ENCODE data around the gene HOXA2.

Gene HOXA2

DNA sequence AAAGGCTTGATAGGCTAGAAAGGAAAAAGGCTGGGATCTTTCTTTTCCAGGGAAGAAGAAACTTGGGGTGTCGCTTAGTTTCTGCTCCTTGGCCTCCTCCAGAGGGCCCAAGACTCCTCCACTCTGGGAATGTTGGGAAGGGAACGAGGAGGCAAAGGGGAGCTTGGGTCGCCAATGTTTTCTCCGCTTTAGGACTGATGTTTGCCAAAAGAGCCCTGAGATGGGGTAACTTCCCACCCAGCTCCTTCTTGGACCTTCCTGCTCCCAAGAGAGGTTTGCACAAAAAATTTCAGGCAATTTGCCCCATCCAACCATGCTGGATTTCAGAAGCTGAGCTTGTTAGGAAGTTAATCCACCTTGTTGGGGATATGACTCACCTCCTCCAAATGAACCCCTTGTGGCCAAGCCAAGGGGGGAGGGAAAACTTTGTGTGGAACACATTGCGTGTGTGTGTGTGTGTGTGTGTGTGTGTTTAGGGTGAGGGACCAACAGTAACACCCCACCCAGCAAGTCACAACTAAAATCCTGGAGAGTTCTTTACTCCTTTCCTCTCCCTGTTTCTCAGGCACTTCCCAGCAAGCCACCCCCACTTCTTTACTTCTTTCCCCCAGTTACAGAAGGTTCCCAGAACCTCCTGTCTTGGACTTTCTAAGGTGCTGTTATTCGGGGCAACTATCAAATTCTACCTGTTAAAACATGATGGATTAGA lies 8.7 kb upstream of the HOXA2 start:
- no peak for DNase-seq

DNA sequence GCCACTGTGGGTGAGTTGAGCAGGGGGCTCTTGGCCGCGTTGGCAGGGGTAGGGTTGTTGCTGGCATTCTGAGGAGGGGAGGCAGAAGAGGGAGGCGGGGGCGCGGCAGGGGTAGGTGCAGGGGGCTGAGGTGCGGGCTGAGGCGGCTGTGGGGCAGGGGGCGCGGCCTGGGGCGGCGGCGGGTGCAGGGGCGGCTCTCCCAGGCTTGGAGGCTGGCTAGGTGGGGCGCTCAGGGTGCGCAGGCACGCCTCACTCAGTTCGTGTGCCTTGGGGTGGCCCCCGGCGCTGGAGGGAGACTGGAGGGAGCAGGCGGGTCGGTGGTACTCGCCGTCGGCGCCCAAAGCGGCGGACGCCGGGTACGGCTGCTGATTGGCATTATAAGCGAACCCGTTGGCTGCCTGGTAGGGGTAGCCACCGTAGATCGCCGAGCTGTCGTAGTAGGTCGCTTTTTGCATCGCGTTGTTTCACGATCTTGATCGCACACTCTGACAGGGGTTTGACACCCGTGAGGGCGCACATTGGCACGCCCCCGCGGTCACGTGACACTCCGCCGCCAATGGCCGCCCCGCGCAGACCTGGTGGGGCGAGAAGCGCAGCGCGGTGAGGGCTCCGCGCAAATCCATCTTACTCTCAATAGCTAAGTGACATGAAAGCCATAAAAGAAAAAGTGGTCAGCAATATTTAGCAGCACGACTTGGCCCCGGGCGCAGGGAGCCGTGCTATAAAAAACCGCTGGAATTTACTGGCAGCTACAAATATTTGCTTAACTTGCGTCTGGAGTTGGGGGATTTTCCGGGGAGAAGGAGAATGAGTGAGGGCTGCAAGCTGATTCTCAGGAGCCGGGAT lies 7.9 kb upstream of the HOXA2 start:
- DNase-seq, result no peak

DNA sequence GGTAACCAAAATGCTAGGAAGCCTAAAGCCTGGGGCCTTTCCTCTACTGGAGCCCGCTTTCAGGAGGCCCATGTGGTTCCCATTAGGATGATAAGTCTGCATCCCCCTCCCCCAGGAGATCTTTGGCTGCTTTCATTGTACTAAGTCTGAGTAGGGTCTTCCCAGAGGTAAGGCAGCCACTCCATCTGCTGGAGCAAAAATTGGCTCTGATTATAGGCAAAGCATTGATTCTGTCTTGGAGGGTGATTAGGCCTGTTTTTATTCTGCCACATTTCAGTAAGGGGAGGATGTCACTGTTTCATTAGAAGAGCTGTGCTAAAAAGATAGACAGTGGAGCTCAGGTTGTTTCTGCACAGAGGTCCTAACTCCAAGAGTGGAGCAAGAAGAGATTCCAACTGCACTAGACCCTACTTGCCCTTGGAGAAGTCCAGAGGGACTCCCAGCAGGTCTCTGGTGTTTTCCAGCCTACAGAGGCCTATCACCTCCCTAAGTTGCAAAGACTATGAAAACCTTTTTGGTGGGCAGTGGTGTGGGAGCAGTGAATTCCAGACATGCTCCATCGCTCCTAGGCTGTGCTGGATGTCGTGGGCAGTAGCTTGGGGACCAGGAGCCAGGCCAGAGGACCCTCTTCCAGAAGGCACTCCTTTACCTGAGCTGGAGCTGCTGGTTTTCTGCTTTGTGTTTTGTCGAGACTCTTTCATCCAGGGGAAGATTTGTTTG lies 7.1 kb upstream of the HOXA2 start:
- no peak for DNase-seq

DNA sequence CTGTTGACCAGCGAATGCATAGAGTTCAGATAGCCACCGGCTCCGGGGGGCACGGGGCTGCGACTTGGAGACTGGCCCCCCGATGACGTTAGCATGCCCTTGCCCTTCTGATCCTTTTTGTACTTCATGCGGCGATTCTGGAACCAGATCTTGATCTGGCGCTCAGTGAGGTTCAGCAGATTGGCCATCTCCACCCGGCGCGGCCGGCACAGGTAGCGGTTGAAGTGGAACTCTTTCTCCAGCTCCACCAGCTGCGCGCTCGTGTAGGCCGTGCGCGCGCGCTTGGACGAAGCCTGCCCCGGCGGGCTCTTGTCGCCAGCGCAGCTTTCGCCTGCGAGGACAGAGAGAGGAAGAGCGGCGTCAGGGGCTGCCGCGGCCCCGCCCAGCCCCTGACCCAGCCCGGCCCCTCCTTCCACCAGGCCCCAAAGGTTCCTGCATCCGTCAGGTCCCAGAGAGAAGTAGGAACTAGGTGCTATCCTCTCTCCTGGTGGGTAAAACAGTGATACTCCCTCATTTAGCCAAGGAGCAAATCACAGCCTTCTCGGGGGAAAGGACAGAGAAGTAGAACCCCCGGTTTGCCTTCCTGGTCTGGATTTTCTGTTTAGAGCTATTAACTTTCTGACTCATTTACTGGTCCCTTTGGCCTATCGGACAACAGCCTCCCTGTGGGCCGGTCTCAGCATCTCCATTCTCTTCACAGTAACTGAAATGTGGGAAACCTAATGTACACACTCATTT lies 6.1 kb upstream of the HOXA2 start:
- DNase-seq, result no peak

- no peak for DNase-seq
Measured at GRCh38 chr7:27107391-27108381, 5.2 kb upstream of the HOXA2 start.

DNA sequence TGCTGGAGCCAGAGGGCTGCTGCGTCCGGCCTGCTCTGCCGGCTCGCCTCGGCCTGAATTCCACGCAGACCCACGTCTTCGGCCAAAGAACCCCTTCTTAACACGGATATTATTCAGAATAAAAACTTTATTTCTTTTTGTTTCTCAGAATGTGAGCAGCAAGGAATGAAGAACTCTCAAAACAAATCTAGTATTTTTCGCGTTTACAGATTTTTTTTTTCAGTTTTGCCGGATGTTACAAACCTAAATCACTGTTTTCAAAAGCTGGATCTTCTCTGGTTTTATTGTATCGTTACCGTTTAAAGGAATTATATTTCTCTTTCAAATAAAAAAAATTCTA lies 4.4 kb upstream of the HOXA2 start:
- no peak for DNase-seq

- DNase-seq, result no peak
Measured at GRCh38 chr7:27106181-27106900, 3.9 kb upstream of the HOXA2 start.

DNA sequence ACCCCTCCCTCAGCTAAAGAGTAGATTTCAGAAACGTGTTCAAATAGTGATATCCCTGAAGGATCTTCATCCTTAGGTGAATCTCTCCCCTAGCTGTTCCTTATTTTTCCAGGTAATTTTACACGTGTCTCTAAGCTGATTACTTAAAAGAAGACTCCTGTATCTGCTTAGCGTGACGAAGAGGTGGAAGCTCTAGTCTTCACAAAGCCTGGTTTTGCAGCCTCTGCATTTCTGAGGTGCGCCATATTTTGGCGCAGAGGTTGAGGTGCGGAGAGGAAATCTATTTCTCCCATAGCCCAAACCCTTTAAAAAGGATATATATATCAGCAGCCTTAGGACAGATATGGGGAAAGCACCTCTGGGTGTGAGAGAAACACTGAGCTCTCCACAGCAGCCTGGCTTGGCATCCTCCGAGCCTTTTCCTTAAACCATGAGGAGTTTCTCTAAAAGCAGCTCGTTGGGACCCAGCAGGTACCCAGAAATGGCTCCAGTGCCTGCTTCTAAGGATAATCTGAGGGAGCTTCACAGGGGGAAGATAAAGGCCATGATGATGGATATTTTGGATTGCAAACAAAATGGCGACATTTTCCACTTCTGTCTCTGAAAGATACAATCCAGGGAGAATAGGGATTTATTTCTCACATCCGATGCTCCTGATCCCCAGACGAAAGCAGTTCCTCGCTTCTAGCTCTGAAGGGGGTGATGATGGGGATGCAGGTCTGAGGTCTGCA lies 3.0 kb upstream of the HOXA2 start:
- no peak for DNase-seq

DNA sequence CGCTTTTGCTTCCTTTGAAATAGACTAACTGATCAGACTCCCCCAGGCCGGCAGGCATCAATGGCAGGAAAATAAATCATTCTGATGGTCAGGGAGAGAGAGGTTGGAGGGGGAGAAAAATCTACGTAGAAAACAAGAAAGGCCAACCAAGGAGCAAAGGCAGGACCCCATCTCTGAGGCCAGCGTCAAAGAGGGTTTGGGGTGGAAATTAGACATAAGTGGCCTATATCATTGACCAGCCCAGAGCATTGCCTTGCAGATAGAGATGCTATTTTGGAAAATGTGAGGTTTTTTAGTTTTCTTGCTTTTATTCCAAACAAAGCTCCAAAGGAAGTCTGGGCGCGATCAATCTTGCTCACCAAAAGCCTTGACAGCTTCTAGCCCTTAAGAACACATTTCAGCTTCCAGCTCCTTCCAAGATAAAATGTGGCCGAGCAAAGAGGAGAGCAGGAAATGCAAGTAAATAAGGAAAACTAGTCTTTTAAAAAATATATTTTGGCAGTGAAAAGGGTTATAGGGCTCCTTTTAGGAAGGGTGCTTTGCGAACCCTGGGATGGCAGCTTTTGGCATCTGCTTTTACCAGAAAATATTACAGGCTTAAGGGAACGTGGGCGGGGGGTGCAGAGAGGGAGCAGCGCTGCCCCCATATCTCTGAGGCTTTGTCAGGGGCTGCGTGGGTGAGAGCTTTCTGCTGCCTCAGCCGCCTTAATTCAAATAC lies 2.0 kb upstream of the HOXA2 start:
- DNase-seq, result no peak

DNA sequence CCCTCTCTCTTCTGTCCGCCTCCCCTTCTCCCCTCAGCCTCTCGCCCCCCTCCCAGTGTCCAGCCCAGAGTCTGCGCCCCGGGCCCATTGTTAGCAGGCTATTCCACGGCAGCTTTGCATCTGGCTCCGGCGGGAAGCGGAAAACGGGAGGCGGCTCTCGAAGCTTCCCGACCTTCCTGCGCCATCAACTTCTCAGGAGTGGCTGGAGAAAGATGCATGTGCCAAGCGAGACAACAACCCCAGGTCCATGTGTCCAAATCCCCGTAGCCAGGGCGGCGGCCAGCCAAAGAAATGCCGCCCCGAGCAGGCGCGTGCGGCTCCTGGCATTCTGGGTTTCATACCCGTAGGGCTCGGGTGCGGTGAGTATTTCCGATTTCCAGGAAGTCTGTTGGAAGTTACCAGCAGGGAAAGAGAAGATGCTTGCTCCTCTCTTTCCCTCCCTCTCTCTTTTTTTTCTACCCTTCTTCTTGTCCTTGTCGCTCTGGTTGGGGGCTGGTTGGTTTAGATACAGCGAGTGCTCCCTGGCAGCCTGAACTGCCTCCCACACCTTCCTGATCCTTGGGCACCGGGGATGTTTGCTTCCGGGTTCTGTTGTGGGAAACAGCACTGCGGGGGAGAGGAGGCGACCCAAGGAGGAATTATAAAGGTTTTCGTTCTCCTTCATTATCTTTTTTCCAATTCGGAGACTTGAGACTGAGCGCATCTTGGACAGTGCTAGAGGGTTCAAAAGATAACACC lies 1.2 kb upstream of the HOXA2 start:
- DNase-seq, result no peak

DNA sequence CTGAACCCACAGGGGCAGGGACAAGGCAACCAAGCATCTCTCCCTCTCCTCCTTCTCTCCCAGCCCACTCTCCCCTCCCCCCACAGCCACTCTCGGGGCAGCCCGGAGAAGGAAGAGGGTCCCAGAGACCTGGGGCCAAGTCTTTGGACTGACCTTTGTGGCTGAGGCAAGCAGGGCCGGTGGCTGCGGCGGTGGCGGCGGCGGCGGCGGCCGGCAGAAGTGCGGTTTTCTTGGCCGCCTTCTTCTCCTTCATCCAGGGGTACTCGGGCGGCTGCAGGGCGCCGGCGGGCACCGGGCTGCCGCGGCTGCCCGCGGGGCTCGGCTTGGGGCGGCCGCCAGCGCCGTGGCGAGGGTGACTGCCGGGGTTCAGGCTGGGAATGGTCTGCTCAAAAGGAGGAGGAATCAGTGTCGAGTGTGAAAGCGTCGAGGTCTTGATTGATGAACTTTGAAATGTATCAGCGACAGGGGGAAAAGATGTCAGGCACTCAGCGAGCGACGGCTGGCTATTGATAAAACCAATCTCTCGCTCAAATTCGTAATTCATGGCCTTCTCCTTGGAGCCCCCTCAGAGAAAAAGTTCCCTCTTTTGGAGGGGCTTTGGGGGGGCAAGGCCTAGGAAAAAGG lies 414 bp downstream of the HOXA2 start:
- no peak for DNase-seq

- no peak for DNase-seq
Measured at GRCh38 chr7:27101171-27101956, 1.1 kb downstream of the HOXA2 start.

- DNase-seq, result no peak
Measured at GRCh38 chr7:27100694-27101170, 1.8 kb downstream of the HOXA2 start.

GRCh38 chr7:27099453-27100370 lies 2.8 kb downstream of the HOXA2 start:
- no peak for DNase-seq

- no peak for DNase-seq
Measured at GRCh38 chr7:27098578-27099451, 3.7 kb downstream of the HOXA2 start.

Data from inflammatory macrophage (primary cell).